ENCODE measurements around the gene PIGM. TPM values are rescaled to one million over a fixed set of nuclear protein-coding genes. Genes with fewer than 3 reads are reported as not detected.
"Not testable (repeated sequence)": the region's sequence is repeated elsewhere in the genome, so short reads cannot be mapped to it uniquely, and the experiment has no call there.

The PIGM gene
- total and polyA plus RNA-seq, 4 donors, result 1.3 to 6.7 (median 4.4) TPM

DNA sequence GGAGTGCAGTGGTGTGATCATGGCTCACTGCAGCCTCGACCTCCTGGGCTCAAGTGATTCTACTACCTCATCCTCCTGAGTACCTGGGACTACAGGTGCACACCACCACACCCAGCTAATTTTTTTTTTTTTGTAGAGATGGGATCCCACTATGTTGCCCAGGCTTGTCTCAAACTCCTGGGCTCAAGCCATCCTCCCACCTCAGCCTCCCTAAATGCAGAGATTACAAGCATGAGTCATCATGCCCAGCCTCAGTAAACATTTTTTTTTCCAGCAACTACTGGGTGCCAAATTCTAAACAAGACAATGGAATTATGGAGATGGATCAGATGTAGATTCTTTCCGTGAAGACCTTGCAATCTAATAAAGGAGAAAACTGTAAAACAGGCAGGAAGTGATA lies 18.4 kb upstream of the PIGM start:
- H3K27ac ChIP-seq (ENCODE audit: low read depth in 1 of 2, low read length in 2 of 2); ATAC-seq (ENCODE audit: low FRiP score); H3K9me3 ChIP-seq (ENCODE audit: control insufficient read depth, low read length); H3K36me3 ChIP-seq (ENCODE audit: control insufficient read depth in 1 of 2, insufficient read depth in 2 of 2, low read length in 1 of 2); H3K4me3 ChIP-seq (ENCODE audit: low read length in 2 of 2); H3K4me1 ChIP-seq (ENCODE audit: control insufficient read depth in 1 of 2, insufficient read depth in 2 of 2, low read length in 2 of 2); DNase-seq; H3K27me3 ChIP-seq (ENCODE audit: control insufficient read depth in 1 of 2, insufficient read depth in 2 of 2, low read length in 1 of 2); intact Hi-C loops (cut with DNase I): not testable (repeated sequence)
- WGBS, 2 donors, result 77 to 84% methylated on average over 2 of the region's 2 CpGs

DNA sequence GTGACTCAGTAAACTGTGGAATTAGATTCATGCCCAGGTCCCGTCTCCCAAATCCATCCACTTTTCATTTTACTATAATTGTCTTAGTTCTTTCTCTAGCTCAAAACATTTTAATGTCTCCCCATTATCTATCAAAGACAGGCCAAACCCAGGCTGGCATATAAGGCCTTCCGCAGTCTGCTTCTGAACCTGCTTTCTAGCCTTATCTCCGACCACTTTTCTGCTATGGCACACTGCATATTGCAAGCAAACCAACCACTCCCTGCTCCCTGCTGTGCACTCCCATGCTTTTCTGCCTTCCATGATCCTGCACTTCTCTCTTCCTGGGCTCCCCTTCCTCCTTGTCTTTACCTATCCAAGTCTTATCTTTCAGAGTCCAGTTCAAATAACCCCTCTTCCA lies 17.3 kb upstream of the PIGM start:
- WGBS, 2 donors, result 86 to 87% methylated on average over 3 of the region's 3 CpGs
- intact Hi-C loops (cut with DNase I), result loop anchor here in 1 of 2 donors (5.0 kb wide), 1 partner anchor 33 kb away; the partner anchor contains the start of gene KCNJ9
- DNase-seq (no peak), ATAC-seq (ENCODE audit: low FRiP score) (no peak)
- Histone ChIP-seq H3K27ac (ENCODE audit: low read depth in 1 of 2, low read length in 2 of 2) (no peak overlapping the region), H3K36me3 (ENCODE audit: control insufficient read depth in 1 of 2, insufficient read depth in 2 of 2, low read length in 1 of 2) (no peaks in the 10 kb centered on the region), H3K27me3 (ENCODE audit: control insufficient read depth in 1 of 2, insufficient read depth in 2 of 2, low read length in 1 of 2) (no peaks in the 10 kb centered on the region), H3K4me1 (ENCODE audit: control insufficient read depth in 1 of 2, insufficient read depth in 2 of 2, low read length in 2 of 2) (no peaks in the 10 kb centered on the region), H3K9me3 (ENCODE audit: control insufficient read depth, low read length) (no peaks in the 10 kb centered on the region), H3K4me3 (ENCODE audit: low read length in 2 of 2) (no peak overlapping the region)

DNA sequence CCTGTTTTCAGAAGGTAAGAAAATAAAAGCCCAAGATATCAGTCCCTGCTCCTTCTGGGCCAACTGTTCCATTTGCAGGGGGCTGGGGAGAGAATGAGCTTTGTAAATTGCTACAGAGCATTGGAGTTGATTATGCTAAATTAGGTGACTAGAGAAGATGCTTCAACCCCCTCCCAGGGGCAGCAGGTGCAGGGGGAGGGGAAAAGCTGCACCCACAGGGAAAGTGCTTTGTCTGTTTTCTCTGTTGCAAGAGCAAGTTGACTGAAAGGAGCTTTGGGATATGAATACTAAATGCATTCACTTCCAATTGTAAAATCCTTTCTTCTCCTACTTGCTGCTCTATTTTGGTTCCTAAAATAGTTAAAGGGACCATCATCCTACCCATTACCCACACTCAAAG lies 16.5 kb upstream of the PIGM start:
- Histone ChIP-seq H3K27ac (ENCODE audit: low read depth in 1 of 2, low read length in 2 of 2) (no peak overlapping the region), H3K4me3 (ENCODE audit: low read length in 2 of 2) (no peak overlapping the region), H3K4me1 (ENCODE audit: control insufficient read depth in 1 of 2, insufficient read depth in 2 of 2, low read length in 2 of 2) (no peaks in the 10 kb centered on the region), H3K36me3 (ENCODE audit: control insufficient read depth in 1 of 2, insufficient read depth in 2 of 2, low read length in 1 of 2) (no peaks in the 10 kb centered on the region), H3K27me3 (ENCODE audit: control insufficient read depth in 1 of 2, insufficient read depth in 2 of 2, low read length in 1 of 2) (no peaks in the 10 kb centered on the region), H3K9me3 (ENCODE audit: control insufficient read depth, low read length) (no peaks in the 10 kb centered on the region)
- intact Hi-C loops (cut with DNase I), result loop anchor here in 1 of 2 donors (5.0 kb wide), 1 partner anchor 34 kb away; the partner anchor contains the start of gene KCNJ9
- no peak for DNase-seq
- no peak for ATAC-seq (ENCODE audit: low FRiP score)

DNA sequence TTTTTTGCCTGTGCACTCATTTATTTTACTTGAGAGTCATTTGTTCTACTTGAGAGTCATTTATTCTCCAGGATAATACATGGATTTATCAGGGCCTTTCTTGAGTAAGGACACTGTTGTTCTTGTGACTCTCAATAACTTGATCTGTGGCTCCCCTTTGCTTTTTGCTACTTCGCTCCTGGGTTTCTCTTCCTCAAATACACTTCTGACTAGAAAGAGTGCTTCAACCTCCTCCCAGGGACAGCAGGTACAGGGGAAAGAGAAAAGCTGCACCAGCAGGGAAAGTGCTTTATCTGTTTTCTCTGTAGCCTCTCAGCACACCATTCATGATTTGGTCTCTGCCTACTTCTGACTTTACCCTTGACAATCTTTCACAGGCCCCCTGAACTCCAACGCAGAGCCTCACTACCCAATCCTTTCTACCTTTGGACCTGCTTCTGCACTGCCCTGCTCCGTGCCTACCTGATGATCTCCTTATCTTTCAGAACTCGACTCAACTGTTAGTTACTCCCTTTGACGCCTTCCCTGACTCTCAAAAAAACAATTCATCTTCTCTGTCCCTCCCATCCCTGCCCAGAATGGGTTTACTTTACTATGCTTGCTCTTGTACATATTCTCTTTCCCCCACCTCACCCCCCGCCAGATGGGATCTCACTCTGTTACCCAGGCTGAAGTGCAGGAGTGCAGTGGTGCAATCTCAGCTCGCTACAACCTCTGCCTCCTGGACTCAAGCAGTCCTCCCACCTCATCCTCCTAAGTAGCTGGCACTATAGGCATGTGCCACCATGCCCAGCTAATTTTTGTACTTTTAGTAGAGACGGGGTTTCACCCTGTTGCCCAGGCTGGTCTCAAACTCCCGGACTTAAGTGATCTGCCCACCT lies 15.6 kb upstream of the PIGM start:
- H3K9me3 ChIP-seq (ENCODE audit: control insufficient read depth, low read length), result no peaks in the 10 kb centered on the region
- ATAC-seq (ENCODE audit: low FRiP score) (no peak), DNase-seq (no peak)
- no peak overlapping the region for H3K27ac ChIP-seq (ENCODE audit: low read depth in 1 of 2, low read length in 2 of 2)
- no peaks in the 10 kb centered on the region for H3K27me3 ChIP-seq (ENCODE audit: control insufficient read depth in 1 of 2, insufficient read depth in 2 of 2, low read length in 1 of 2)
- intact Hi-C loops (cut with DNase I), result loop anchor here in 1 of 2 donors (5.0 kb wide), 1 partner anchor 35 kb away; the partner anchor contains the start of gene KCNJ9
- 85 to 87% methylated on average over 9 of the region's 9 CpGs for WGBS, 2 donors
- H3K36me3 ChIP-seq (ENCODE audit: control insufficient read depth in 1 of 2, insufficient read depth in 2 of 2, low read length in 1 of 2), result no peaks in the 10 kb centered on the region
- H3K4me3 ChIP-seq (ENCODE audit: low read length in 2 of 2), result no peak overlapping the region
- no peaks in the 10 kb centered on the region for H3K4me1 ChIP-seq (ENCODE audit: control insufficient read depth in 1 of 2, insufficient read depth in 2 of 2, low read length in 2 of 2)

- intact Hi-C loops (cut with DNase I), result loop anchor here in 1 of 2 donors (5.0 kb wide), 1 partner anchor 36 kb away; the partner anchor contains the start of gene KCNJ9
- H3K27me3 ChIP-seq (ENCODE audit: control insufficient read depth in 1 of 2, insufficient read depth in 2 of 2, low read length in 1 of 2), result no peaks in the 10 kb centered on the region
- no peak for DNase-seq
- H3K4me1 ChIP-seq (ENCODE audit: control insufficient read depth in 1 of 2, insufficient read depth in 2 of 2, low read length in 2 of 2), result no peaks in the 10 kb centered on the region
- H3K36me3 ChIP-seq (ENCODE audit: control insufficient read depth in 1 of 2, insufficient read depth in 2 of 2, low read length in 1 of 2), result no peaks in the 10 kb centered on the region
- no peaks in the 10 kb centered on the region for H3K9me3 ChIP-seq (ENCODE audit: control insufficient read depth, low read length)
- H3K27ac ChIP-seq (ENCODE audit: low read depth in 1 of 2, low read length in 2 of 2), result no peak overlapping the region
- ATAC-seq (ENCODE audit: low FRiP score), result peak; percentile 79
- WGBS, 2 donors, result 2% methylated on average over 11 of the region's 11 CpGs
- no peak overlapping the region for H3K4me3 ChIP-seq (ENCODE audit: low read length in 2 of 2)
These were observed 14.8 kb upstream of the PIGM start for GRCh38 chr1:160046494-160047110.

GRCh38 chr1:160045653-160046052 lies 13.9 kb upstream of the PIGM start:
- Histone ChIP-seq H3K9me3 (ENCODE audit: control insufficient read depth, low read length) (no peaks in the 10 kb centered on the region), H3K4me3 (ENCODE audit: low read length in 2 of 2) (no peak overlapping the region), H3K27ac (ENCODE audit: low read depth in 1 of 2, low read length in 2 of 2) (no peak overlapping the region), H3K36me3 (ENCODE audit: control insufficient read depth in 1 of 2, insufficient read depth in 2 of 2, low read length in 1 of 2) (no peaks in the 10 kb centered on the region), H3K27me3 (ENCODE audit: control insufficient read depth in 1 of 2, insufficient read depth in 2 of 2, low read length in 1 of 2) (no peaks in the 10 kb centered on the region), H3K4me1 (ENCODE audit: control insufficient read depth in 1 of 2, insufficient read depth in 2 of 2, low read length in 2 of 2) (no peaks in the 10 kb centered on the region)
- 71 to 79% methylated on average over 2 of the region's 2 CpGs for WGBS, 2 donors
- ATAC-seq (ENCODE audit: low FRiP score) (no peak), DNase-seq (no peak)
- intact Hi-C loops (cut with DNase I), result loop anchor here in 1 of 2 donors (5.0 kb wide), 1 partner anchor 37 kb away; the partner anchor contains the start of gene KCNJ9

GRCh38 chr1:160043543-160043942 lies 11.8 kb upstream of the PIGM start:
- ATAC-seq (ENCODE audit: low FRiP score) (no peak), DNase-seq (no peak)
- no peak overlapping the region for H3K4me3 ChIP-seq (ENCODE audit: low read length in 2 of 2)
- H3K27me3 ChIP-seq (ENCODE audit: control insufficient read depth in 1 of 2, insufficient read depth in 2 of 2, low read length in 1 of 2), result no peaks in the 10 kb centered on the region
- no peaks in the 10 kb centered on the region for H3K4me1 ChIP-seq (ENCODE audit: control insufficient read depth in 1 of 2, insufficient read depth in 2 of 2, low read length in 2 of 2)
- H3K36me3 ChIP-seq (ENCODE audit: control insufficient read depth in 1 of 2, insufficient read depth in 2 of 2, low read length in 1 of 2), result no peaks in the 10 kb centered on the region
- no peaks in the 10 kb centered on the region for H3K9me3 ChIP-seq (ENCODE audit: control insufficient read depth, low read length)
- no peak overlapping the region for H3K27ac ChIP-seq (ENCODE audit: low read depth in 1 of 2, low read length in 2 of 2)
- intact Hi-C loops (cut with DNase I), result no loop called here

DNA sequence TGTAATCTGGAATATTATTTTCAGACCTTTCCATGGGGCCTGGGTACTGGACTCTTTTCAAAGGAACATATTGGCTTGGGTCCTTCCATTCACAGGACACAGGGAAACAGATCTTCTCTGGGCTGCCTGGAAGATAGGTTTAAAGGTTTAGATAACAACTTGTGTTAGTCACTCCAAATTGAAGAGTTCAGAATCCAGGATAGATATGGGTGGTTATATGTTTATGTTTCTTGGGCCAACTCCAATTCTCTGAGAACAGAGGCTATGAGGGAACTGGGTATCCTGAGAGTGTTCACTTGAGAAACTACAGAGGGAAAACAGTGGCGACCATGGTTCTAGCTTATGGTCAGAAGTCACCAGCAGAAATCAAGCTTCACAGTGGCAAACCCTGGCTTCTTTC lies 8.7 kb upstream of the PIGM start:
- Histone ChIP-seq H3K36me3 (ENCODE audit: control insufficient read depth in 1 of 2, insufficient read depth in 2 of 2, low read length in 1 of 2) (no peaks in the 10 kb centered on the region), H3K27ac (ENCODE audit: low read depth in 1 of 2, low read length in 2 of 2) (no peak overlapping the region), H3K4me3 (ENCODE audit: low read length in 2 of 2) (no peak overlapping the region), H3K4me1 (ENCODE audit: control insufficient read depth in 1 of 2, insufficient read depth in 2 of 2, low read length in 2 of 2) (no peaks in the 10 kb centered on the region), H3K9me3 (ENCODE audit: control insufficient read depth, low read length) (no peaks in the 10 kb centered on the region), H3K27me3 (ENCODE audit: control insufficient read depth in 1 of 2, insufficient read depth in 2 of 2, low read length in 1 of 2) (no peaks in the 10 kb centered on the region)
- ATAC-seq (ENCODE audit: low FRiP score) (no peak), DNase-seq (no peak)
- WGBS, 2 donors, result 80 to 83% methylated on average over 1 of the region's 1 CpG
- intact Hi-C loops (cut with DNase I), result no loop called here

Data from aorta (tissue), 5 donors.